ENCODE measurements around the gene SLC35D3. TPM values are rescaled to one million over a fixed set of nuclear protein-coding genes. Genes with fewer than 3 reads are reported as not detected.

The SLC35D3 gene
- total RNA-seq, 1 experiment from 2014 or later: not detected

Other genes with a start within 250 kb of the SLC35D3 start
- 10.4 and 10.9 TPM in 2 replicates for gene MAP3K5, start 129.8 kb upstream of the SLC35D3 start, total RNA-seq (2021)
- gene PEX7, start 99.7 kb upstream of the SLC35D3 start, total RNA-seq (2021): 5.6 and 11.5 TPM in 2 replicates
- 2.5 and 4.0 TPM in 2 replicates for gene IL20RA, start 122.7 kb downstream of the SLC35D3 start, total RNA-seq (2021)